UCSD-AML1 (cell line): Measurements from ENCODE around the gene GLB1L2.
A peak's percentile ranks its signal among the peaks of the same experiment; 100 is the strongest.

Source experiments
- DNase-seq: peaks from one replicate; lab custom pipeline; 2025; ENCODE audit not compliant: unreplicated experiment; lab: John Stamatoyannopoulos, UW

The GLB1L2 gene

GRCh38 chr11:134346101-134346975, 14.6 kb downstream of the GLB1L2 start:
- no peak for DNase-seq

DNA sequence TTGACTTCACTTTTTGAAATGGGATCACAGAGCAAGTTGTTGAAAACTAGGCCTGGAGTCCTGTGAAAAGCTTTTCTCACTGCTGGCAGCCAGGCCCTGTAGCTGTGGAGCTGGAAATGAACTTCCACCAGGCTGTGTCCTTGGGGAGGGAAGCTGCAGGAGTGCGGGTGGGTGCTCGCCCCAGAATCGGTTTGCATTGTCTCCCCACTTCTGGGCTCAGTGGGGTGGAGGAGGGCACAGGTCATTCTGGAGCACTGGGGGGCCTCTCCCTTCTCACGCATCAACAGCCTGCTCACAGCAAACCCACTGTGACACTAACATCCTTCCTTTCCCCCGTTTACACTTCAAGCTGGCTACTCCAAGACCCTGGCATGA, 15.2 kb downstream of the GLB1L2 start:
- DNase-seq: no peak

- no peak for DNase-seq
Measured at GRCh38 chr11:134347441-134347840, 15.7 kb downstream of the GLB1L2 start.

DNA sequence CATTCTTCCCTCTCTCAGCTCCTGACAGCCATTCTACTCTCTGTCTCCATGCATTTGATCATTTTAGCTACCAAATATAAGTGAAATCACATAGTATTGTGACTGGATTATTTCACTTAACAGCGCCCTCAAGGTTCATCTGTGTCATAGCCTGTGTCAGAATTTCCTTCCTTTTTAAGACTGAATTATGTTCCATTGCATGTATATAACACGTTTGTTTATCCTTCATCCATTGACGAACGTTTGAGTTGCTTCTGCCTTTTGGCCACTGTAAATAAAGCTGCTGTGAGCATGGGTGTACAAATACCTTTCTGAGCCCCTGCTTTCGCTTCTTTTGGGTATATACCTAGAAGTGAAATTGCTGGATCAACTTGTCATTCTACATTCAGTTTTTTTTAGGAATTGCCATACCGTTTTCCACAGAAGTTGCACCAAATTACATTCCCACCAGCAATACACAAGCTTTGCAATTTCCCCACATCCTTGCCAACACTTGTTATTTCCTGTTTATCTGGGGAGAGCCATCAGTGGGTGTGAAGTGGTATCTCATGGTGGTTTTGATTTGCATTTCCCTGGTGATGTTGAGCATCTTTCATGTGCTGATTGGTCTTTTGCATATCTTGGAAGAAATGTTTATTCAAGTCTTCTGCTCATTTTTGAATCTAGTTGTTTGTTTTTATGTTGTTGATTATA, 17.5 kb downstream of the GLB1L2 start:
- DNase-seq: no peak

GRCh38 chr11:134349802-134350355, 18.1 kb downstream of the GLB1L2 start:
- DNase-seq: no peak

- no peak for DNase-seq
Measured at GRCh38 chr11:134350381-134350780, 18.6 kb downstream of the GLB1L2 start.

- DNase-seq: no peak
Measured at GRCh38 chr11:134352111-134352510, 20.3 kb downstream of the GLB1L2 start.

GRCh38 chr11:134355136-134355535, 23.3 kb downstream of the GLB1L2 start:
- no peak for DNase-seq

DNA sequence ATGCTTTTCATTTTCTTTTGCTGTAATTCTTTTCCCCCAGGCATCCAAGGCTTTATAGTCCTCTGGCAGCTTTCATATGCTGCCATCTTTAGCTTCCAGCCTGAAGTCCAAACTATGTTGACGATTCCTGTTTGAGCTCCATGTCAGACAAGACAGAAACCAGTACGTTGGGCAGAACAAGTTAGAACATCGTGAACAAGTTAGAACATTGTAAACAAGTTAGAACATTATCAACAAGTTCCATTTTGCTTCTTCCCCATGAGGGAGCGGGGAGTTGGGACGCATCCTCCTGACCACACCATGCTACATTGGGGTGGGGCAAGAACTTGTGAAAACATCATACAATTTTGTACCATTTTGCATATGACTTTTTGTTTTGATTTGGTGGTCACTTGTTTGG, 23.9 kb downstream of the GLB1L2 start:
- no peak for DNase-seq

DNA sequence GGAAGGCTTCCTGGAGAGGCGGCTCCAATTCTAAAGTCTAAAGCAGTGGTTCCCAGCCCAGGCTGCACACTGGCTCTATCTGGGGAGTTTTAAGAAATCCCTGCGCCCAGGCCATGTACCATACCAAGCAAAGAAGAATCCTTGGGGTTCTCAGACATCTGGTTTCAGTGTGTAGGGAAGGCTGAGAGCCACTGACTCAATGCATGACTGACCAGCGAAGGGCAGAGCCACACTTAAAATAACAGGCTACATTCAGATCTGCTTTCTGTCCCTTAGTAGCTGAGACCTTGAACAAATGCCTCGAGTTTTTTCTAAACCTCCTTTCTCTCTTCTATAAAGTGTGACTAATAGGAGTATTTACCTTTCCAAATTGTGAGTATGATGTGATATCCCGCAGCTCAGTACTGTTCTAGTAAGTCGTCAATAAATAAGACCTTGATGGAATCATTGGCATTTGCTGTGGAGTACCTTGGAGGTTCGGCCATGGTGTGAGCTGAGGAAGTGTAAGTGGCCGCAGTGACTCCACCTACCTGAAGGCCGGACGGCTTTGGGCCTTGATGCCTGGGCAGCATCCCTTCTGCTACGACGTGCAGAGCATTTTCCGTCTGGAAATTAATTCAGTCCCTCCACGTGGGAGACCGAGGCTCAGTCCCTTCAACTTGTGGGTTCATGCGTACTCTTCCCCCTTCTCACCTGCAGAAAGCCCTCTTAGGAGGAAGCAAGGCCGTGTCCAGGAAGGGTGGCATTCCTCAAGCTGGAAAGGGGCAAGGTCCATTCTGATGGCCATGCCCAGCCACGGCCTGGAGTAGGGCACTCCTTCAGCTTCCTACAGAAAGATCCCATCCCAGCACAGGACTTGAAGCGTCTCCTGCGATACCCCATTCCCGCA, 25.1 kb downstream of the GLB1L2 start:
- DNase-seq: no peak

DNA sequence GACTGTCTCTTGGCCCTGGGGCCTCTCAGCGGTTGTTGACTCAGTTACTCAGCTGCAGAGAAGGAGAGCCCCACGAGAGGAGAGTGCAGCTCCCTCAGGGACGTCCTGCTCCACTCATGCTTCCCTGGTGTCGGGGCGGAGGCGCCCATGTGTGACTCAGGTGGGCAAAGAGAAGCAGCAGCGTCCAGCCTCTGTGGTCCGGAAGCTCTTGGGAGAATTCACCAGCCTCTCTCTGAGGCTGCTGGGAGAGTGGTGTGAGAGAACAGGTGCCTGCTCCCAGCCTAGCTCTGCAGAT, 25.7 kb downstream of the GLB1L2 start:
- DNase-seq: no peak

DNA sequence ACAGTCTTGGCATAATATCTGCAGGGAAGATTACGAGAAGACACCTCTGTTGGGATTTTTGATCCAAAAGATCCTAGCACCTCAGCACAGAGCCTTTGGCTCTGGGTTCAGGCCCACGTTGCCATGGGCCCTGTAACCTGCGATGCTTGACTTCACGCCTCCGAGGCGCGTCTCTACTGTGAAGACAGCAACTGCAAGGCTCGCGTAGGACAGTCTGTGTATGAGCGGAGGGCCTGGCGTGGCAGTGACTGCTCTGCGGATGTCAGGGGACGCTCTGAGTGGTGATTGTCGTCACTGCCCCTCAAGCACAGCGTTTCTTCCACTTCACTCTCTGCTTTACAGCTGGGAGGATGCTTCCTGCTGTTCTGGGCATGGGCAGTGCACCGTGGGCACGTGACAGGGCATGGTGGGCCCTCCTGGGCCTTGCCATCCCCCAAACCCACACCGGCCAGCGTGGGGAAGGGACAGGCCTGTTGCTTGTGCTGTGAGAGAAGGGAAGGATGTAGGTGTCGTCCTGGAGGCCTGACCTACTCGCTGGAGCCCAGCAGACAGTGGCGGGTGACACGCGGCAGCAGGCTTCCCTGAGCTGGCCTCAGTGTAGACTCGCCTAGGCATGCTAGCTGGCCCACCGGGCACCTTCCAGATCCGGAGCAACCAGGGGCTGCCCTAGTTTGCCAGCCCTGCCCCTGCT, 26.5 kb downstream of the GLB1L2 start:
- no peak for DNase-seq

GRCh38 chr11:134358856-134359490, 27.2 kb downstream of the GLB1L2 start:
- DNase-seq: no peak

DNA sequence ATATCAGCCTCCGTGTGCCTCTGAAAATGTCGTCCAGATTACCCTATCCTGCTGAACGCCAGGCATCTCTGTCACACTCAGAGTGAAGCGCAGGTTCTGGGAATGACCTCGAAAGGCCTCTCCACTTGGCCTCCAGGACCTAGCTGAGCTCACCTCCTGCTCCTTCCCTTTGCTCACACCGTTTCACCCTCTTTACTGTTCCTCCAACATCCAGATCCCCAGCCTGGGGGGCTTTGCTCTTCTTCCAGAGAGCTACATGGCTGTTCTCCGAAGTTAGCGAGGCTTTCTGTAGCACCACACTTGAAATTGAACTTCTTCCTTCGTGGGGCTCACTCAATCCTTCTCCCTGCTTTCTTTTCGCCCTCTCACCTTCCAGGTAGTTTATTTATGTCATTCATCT, 27.9 kb downstream of the GLB1L2 start:
- DNase-seq: no peak

- peak; percentile 86 for DNase-seq
Measured at GRCh38 chr11:134360050-134360835, 28.5 kb downstream of the GLB1L2 start.

GRCh38 chr11:134361661-134362060, 29.9 kb downstream of the GLB1L2 start:
- no peak for DNase-seq

- no peak for DNase-seq
Measured at GRCh38 chr11:134362192-134362901, 30.6 kb downstream of the GLB1L2 start.

- DNase-seq: no peak
Measured at GRCh38 chr11:134363161-134363560, 31.4 kb downstream of the GLB1L2 start.

DNA sequence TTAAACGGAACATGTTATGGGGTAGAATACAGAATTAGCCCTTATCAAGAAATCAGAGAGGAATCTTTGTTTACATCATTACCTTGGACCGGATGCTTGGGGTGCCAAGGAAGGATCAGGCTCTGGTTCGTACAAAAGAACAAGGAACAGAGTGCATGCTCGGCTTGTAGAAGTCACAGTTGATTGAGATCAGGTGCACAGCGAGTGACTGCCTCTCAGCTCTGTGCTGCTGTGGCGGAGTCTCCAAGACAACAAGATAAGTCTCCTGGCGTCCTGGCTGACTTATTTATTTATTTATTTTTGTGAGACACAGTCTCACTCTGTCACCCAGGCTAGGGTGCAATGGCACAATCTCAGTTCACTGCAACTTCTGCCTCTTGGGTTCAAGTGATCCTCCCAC, 31.8 kb downstream of the GLB1L2 start:
- no peak for DNase-seq
